ENCODE measurements around the gene NOC4L. TPM values are rescaled to one million over a fixed set of nuclear protein-coding genes. Genes with fewer than 3 reads are reported as not detected.

NOC4L gene
- total RNA-seq, 3 donors from 2014 or later = 10.1 to 14.3 (median 11.1) TPM

DNA sequence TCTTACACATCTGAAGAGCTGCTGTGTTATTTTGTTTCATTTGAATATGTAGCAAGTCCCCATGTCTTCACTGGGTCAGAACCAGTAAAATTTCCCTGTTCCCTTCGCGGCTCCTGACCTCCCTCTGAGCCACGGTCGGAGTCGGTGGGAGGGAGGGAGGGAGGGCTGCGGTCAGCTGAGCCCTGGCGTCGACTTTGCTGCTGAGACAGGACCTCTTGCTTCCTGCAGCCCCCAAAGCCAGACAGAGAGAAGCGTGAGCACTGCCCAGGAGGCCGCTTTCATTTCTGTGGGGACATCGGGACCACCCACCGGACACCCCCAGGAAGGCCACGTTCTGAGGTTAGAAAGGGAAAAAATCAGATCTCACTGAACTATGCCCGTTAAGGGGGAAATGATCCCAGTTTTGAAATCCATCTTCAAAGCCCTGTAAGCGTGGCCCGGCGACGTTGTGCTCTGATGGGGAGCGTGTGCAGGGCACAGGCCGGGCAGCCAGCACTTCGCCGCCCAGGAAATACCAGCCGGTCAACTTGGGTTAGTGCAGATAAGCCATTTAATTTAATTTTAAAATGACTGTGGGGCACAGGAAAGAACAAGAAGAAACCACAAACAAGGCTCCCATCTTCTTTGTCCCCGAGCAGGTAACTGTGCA lies 42.1 kb downstream of the NOC4L start:
- Histone ChIP-seq H3K4me3 (peak overlapping the region in 2 of 3 donors; percentile 10 to 33), H3K36me3 (no peaks in the 10 kb centered on the region), H3K9me3 (peaks cover 24 to 62% of the 10 kb centered on the region in 2 donors), H3K4me1 (no peaks in the 10 kb centered on the region), H3K27me3 (no peaks in the 10 kb centered on the region), H3K27ac (no peak overlapping the region)
- no peak for DNase-seq (ENCODE audit: low spot score in 2 of 2)
- intact Hi-C loops (cut with DNase I; ENCODE audit: low total_unique reads) = no loop called here
- TF ChIP-seq POLR2A (IDR thresholded peaks at IDR 0.05) = no peak
- TF ChIP-seq POLR2AphosphoS5 (IDR thresholded peaks at IDR 0.05) = no peak
- TF ChIP-seq CTCF (IDR thresholded peaks at IDR 0.05) = no peak

DNA sequence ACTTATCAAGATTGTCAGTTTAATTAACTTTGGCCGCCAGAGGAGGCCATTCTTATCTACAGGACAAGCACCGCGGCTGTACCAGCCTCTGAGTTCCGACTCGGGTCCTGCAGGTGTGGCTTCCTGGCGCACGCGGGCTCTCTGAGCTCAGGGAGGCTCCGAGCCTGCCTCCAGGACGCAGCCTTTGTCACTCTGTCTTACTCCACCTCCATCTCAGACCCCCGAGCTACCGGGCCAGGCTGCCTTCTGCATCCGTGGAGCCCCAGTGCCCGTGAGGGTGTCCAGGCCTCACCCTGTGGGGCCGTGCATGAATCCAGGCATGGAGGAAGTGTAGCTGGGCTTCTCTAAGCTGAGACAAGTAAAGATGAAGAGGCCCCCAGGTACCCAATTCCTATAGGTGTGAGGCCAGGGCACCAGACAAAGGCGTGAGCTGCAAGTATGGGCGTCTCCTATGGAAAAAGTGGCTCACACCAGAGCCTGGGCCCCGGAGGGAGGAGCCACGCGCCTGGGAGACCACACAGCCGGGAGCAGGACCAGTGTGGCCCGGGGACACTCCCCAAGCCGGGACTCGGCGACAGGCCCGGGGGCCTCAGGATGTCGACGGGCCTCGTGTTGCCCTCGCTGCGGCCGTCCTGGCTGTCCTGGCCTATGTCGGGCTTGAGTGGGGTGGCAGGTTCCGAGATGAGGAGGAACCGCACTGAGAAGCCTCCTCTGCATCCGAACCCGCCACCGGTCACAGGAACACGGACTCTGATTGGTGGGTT lies 42.8 kb downstream of the NOC4L start:
- no peak overlapping the region for H3K4me3 ChIP-seq
- DNase-seq (ENCODE audit: low spot score in 2 of 2) = no peak
- H3K36me3 ChIP-seq = no peaks in the 10 kb centered on the region
- H3K4me1 ChIP-seq = no peaks in the 10 kb centered on the region
- peaks cover 24 to 62% of the 10 kb centered on the region in 2 donors for H3K9me3 ChIP-seq
- H3K27ac ChIP-seq = no peak overlapping the region
- intact Hi-C loops (cut with DNase I; ENCODE audit: low total_unique reads) = no loop called here
- TF ChIP-seq POLR2A (IDR thresholded peaks at IDR 0.05) = no peak
- no peak for TF ChIP-seq CTCF (IDR thresholded peaks at IDR 0.05)
- TF ChIP-seq POLR2AphosphoS5 (IDR thresholded peaks at IDR 0.05) = no peak
- no peaks in the 10 kb centered on the region for H3K27me3 ChIP-seq

DNA sequence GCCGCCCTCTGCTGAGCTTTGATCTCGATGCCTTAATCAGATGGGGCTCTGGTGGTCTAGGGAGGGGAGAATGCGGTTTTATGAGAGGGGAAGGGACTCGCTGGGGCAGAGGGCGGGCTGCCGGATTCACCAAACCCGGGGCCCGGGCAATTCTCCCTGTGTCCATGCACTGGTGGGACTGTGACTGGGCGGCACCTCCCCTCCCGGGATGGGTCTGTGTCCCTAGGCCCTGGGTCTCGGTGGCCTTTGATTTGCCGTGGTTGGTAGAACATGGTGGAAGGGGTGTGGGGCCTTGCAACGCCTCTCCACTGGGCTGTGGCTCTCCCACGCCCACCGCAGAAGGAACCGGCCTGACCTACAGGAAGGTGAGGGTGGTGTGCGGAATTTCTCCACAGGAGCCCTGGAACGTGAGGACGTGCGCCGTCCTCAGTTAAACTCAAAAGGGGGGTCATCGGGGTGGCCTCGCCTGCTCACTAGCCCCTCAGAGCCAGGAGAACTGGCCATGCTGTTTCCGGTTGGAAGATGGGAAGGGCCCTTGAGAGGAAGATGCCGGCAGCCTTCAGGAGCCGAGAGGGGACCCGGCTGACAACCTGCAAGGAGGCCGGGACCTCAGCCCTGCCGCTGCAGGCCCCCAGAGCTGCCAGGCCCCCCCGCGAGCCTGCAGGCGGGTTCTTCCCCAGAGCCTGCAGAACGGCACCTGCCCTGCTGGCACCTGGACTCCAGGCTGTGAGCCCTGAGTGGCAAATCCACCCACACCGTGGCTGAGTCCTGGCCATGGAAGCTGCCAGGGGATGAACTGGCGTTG lies 43.6 kb downstream of the NOC4L start:
- Histone ChIP-seq H3K9me3 (peaks cover 24 to 54% of the 10 kb centered on the region in 2 donors), H3K27ac (no peak overlapping the region), H3K4me3 (no peak overlapping the region), H3K27me3 (no peaks in the 10 kb centered on the region), H3K4me1 (no peaks in the 10 kb centered on the region), H3K36me3 (no peaks in the 10 kb centered on the region)
- intact Hi-C loops (cut with DNase I; ENCODE audit: low total_unique reads) = no loop called here
- no peak for DNase-seq (ENCODE audit: low spot score in 2 of 2)
- TF ChIP-seq POLR2AphosphoS5 (IDR thresholded peaks at IDR 0.05) (no peak), POLR2A (IDR thresholded peaks at IDR 0.05) (no peak), CTCF (IDR thresholded peaks at IDR 0.05) (no peak)

GRCh38 chr12:132188451-132188901 lies 44.2 kb downstream of the NOC4L start:
- H3K27me3 ChIP-seq = no peaks in the 10 kb centered on the region
- H3K9me3 ChIP-seq = peaks cover 24 to 49% of the 10 kb centered on the region in 2 donors
- no peak for DNase-seq (ENCODE audit: low spot score in 2 of 2)
- H3K36me3 ChIP-seq = no peaks in the 10 kb centered on the region
- intact Hi-C loops (cut with DNase I; ENCODE audit: low total_unique reads) = no loop called here
- no peak for TF ChIP-seq POLR2A (IDR thresholded peaks at IDR 0.05)
- TF ChIP-seq POLR2AphosphoS5 (IDR thresholded peaks at IDR 0.05) = no peak
- TF ChIP-seq CTCF (IDR thresholded peaks at IDR 0.05) = no peak
- H3K27ac ChIP-seq = no peak overlapping the region
- no peaks in the 10 kb centered on the region for H3K4me1 ChIP-seq
- H3K4me3 ChIP-seq = peak overlapping the region in 2 of 3 donors; percentile 63 to 74

Data from breast epithelium (tissue), 4 donors.